SK-N-MC (cell line): ENCODE measurements around the gene CBX5.

ENCODE experiments used
- EZH2 ChIP-seq: fragments of 200-600 bp; sonication (generic); IDR thresholded peaks from one replicate; pipeline ENCODE4 v1.6.1; 2017; ENCODE audit warnings: antibody characterized with exemption
- POLR2AphosphoS5 ChIP-seq: IDR thresholded peaks from 2 replicates; pipeline ENCODE4 v1.6.1; 2012; ENCODE audit warnings: mild to moderate bottlenecking, low read depth, low read length, borderline replicate concordance

GRCh38 chr12:54306925-54307741 is 27.2 kb upstream of the CBX5 start:
- TF ChIP-seq EZH2 = no peak
- TF ChIP-seq POLR2AphosphoS5 = no peak
